HuH-7.5 (cell line): ENCODE measurements around the gene TARS1.
"Not testable (repeated sequence)": the region's sequence is repeated elsewhere in the genome, so short reads cannot be mapped to it uniquely, and the experiment has no call there.

Experiments
- DNase-seq: peaks from one replicate; pipeline ENCODE4 v3.0.0; 2011; ENCODE audit warnings: low spot score

TARS1 gene

GRCh38 chr5:33488558-33489355, 48.0 kb downstream of the TARS1 start:
- no peak for DNase-seq

GRCh38 chr5:33489481-33490067, 48.8 kb downstream of the TARS1 start:
- DNase-seq = no peak

GRCh38 chr5:33490071-33490665, 49.4 kb downstream of the TARS1 start:
- DNase-seq = no peak

- DNase-seq = no peak
Observed at GRCh38 chr5:33491941-33492340, 51.2 kb downstream of the TARS1 start.

GRCh38 chr5:33494466-33494865, 53.7 kb downstream of the TARS1 start:
- no peak for DNase-seq

GRCh38 chr5:33501260-33501659, 60.5 kb downstream of the TARS1 start:
- DNase-seq = no peak

GRCh38 chr5:33501899-33502298, 61.1 kb downstream of the TARS1 start:
- DNase-seq = no peak

GRCh38 chr5:33504570-33504969, 63.8 kb downstream of the TARS1 start:
- DNase-seq = no peak

- no peak for DNase-seq
Observed at GRCh38 chr5:33507426-33507825, 66.7 kb downstream of the TARS1 start.

- no peak for DNase-seq
Observed at GRCh38 chr5:33509036-33509435, 68.3 kb downstream of the TARS1 start.

- DNase-seq = no peak
Observed at GRCh38 chr5:33513462-33514185, 72.9 kb downstream of the TARS1 start.

GRCh38 chr5:33515366-33515765, 74.6 kb downstream of the TARS1 start:
- DNase-seq = not testable (repeated sequence)

- no peak for DNase-seq
Observed at GRCh38 chr5:33516421-33516820, 75.7 kb downstream of the TARS1 start.
